Germinal center (tissue), 1 donor: ENCODE results near the gene SEC62.

Experiments used
- DNase-seq: peaks from one replicate; pipeline ENCODE4 v3.0.0; 2012; ENCODE audit warnings: mixed read lengths, low spot score

SEC62 gene

GRCh38 chr3:169966951-169967915 lies 626 bp downstream of the SEC62 start:
- DNase-seq = peak; percentile 11

GRCh38 chr3:169968224-169968885 lies 1.7 kb downstream of the SEC62 start:
- DNase-seq = no peak

GRCh38 chr3:169969174-169970095 lies 2.8 kb downstream of the SEC62 start:
- DNase-seq = no peak

GRCh38 chr3:169970847-169971246 lies 4.2 kb downstream of the SEC62 start:
- no peak for DNase-seq

GRCh38 chr3:169971522-169971921 lies 4.9 kb downstream of the SEC62 start:
- DNase-seq = no peak

- DNase-seq = no peak
Observed at GRCh38 chr3:169980055-169980454, 13.4 kb downstream of the SEC62 start.

GRCh38 chr3:169984292-169984691 lies 17.7 kb downstream of the SEC62 start:
- no peak for DNase-seq

GRCh38 chr3:169990431-169990830 lies 23.8 kb downstream of the SEC62 start:
- no peak for DNase-seq

- no peak for DNase-seq
Observed at GRCh38 chr3:169992156-169992555, 25.5 kb downstream of the SEC62 start.

- DNase-seq = no peak
Observed at GRCh38 chr3:169992781-169993180, 26.2 kb downstream of the SEC62 start.

- no peak for DNase-seq
Observed at GRCh38 chr3:169993761-169994160, 27.2 kb downstream of the SEC62 start.

GRCh38 chr3:169996063-169996462 lies 29.5 kb downstream of the SEC62 start:
- no peak for DNase-seq

- DNase-seq = no peak
Observed at GRCh38 chr3:169998668-169999131, 32.1 kb downstream of the SEC62 start.

GRCh38 chr3:169999433-169999832 lies 32.8 kb downstream of the SEC62 start:
- DNase-seq = no peak

- DNase-seq = no peak
Observed at GRCh38 chr3:170000051-170000450, 33.4 kb downstream of the SEC62 start.

- DNase-seq = no peak
Observed at GRCh38 chr3:170002231-170002630, 35.6 kb downstream of the SEC62 start.

GRCh38 chr3:170002879-170003278 lies 36.3 kb downstream of the SEC62 start:
- DNase-seq = no peak

- DNase-seq = no peak
Observed at GRCh38 chr3:170003881-170004356, 37.3 kb downstream of the SEC62 start.

- peak; percentile 28 for DNase-seq
Observed at GRCh38 chr3:170007031-170007663, 40.5 kb downstream of the SEC62 start.

- DNase-seq = no peak
Observed at GRCh38 chr3:170010498-170010897, 43.9 kb downstream of the SEC62 start.

- no peak for DNase-seq
Observed at GRCh38 chr3:170012683-170013400, 46.2 kb downstream of the SEC62 start.
